ENCODE measurements around the gene NLRP14. TPM values are rescaled to one million over a fixed set of nuclear protein-coding genes. Genes with fewer than 3 reads are reported as not detected.

Gene NLRP14, protein sequence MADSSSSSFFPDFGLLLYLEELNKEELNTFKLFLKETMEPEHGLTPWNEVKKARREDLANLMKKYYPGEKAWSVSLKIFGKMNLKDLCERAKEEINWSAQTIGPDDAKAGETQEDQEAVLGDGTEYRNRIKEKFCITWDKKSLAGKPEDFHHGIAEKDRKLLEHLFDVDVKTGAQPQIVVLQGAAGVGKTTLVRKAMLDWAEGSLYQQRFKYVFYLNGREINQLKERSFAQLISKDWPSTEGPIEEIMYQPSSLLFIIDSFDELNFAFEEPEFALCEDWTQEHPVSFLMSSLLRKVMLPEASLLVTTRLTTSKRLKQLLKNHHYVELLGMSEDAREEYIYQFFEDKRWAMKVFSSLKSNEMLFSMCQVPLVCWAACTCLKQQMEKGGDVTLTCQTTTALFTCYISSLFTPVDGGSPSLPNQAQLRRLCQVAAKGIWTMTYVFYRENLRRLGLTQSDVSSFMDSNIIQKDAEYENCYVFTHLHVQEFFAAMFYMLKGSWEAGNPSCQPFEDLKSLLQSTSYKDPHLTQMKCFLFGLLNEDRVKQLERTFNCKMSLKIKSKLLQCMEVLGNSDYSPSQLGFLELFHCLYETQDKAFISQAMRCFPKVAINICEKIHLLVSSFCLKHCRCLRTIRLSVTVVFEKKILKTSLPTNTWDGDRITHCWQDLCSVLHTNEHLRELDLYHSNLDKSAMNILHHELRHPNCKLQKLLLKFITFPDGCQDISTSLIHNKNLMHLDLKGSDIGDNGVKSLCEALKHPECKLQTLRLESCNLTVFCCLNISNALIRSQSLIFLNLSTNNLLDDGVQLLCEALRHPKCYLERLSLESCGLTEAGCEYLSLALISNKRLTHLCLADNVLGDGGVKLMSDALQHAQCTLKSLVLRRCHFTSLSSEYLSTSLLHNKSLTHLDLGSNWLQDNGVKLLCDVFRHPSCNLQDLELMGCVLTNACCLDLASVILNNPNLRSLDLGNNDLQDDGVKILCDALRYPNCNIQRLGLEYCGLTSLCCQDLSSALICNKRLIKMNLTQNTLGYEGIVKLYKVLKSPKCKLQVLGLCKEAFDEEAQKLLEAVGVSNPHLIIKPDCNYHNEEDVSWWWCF
- under 0.01 TPM in 1 of 2 replicates, not detected in the other for total RNA-seq

DNA sequence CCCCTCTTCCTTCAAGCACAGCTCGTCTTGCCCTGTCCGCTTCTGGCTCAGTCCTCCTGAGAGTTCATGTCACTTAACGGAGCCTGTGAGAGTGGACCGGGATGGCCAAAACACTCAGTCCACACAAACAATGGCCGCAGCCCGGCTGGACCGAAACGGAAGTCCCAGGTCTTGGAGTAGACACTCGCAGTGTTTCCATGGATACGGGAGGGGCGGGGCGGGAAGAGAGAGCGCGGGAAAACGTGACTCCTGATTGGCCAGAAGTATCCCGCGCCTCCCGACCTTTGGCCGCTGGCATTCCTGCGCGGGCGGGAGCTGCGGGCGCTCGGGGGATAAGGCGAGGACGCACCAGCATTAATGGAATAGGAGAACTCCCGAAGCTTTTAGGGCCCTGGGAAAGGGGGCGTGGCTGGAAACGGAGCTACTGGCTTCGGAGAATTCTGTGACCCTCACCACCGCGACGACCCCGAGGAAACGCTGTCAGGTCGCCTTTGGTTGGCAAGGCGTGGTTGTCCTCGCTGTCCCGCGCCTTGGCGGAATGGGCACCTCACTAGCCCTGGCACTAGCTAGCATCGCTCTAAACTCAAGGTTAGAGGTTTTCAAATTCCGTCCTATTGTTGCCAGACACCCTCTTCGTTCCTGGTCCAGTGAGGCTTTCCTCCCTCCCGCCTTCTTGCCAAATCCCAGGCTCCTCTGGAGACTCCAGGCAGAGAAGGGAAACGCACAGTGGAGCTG lies at the start of gene NLRP14, which contains the start of gene ZNF214:
Gene NLRP14 (plus strand): TSS at position 297 of the 735 bp plus-strand sequence. CDS start 18,108 bp downstream, outside the sequence.
Gene ZNF214 (minus strand): TSS at position 164 of the 735 bp plus-strand sequence. CDS start 17,511 bp downstream, outside the sequence.

GRCh38 chr11:7088921-7089320 lies 68.6 kb downstream of the NLRP14 start, which contains the start of gene RBMXL2:
RBMXL2 (plus strand) TSS chr11:7088998; CDS start chr11:7089121, 123 bp downstream.

Other genes starting within 250 kb of the NLRP14 start
- under 0.01 and 0.31 TPM in 2 replicates for gene OR2AG2, start 248.5 kb upstream of the NLRP14 start, total RNA-seq
- under 0.01 TPM in 1 of 2 replicates, not detected in the other for gene OR2AG1, start 237.5 kb upstream of the NLRP14 start, total RNA-seq
- 0.16 and 0.38 TPM in 2 replicates for gene OR6A2, start 220.8 kb upstream of the NLRP14 start, total RNA-seq
- not detected in 2 replicates for gene OR10A5, start 174.8 kb upstream of the NLRP14 start, total RNA-seq
- not detected in 2 replicates for gene OR10A2, start 157.4 kb upstream of the NLRP14 start, total RNA-seq
- gene OR10A4, start 143.9 kb upstream of the NLRP14 start, total RNA-seq = not detected in 2 replicates
- 0.16 and 0.19 TPM in 2 replicates for gene OR2D2, start 128.0 kb upstream of the NLRP14 start, total RNA-seq
- not detected in 2 replicates for gene OR2D3, start 99.5 kb upstream of the NLRP14 start, total RNA-seq
- gene ZNF215, start 94.1 kb upstream of the NLRP14 start, total RNA-seq = 1.4 and 2.3 TPM in 2 replicates
- 0.65 and 1.8 TPM in 2 replicates for gene ZNF214, start 133 bp upstream of the NLRP14 start, total RNA-seq
- not detected in 2 replicates for gene RBMXL2, start 68.5 kb downstream of the NLRP14 start, total RNA-seq
- gene SYT9, start 231.4 kb downstream of the NLRP14 start, total RNA-seq = under 0.01 and 1.6 TPM in 2 replicates